GDM1 (cell line): ENCODE measurements around the gene ORAI3.

ENCODE experiments used
- DNase-seq: peaks from one replicate; lab custom pipeline; 2025; lab: John Stamatoyannopoulos, UW

The ORAI3 gene

GRCh38 chr16:30992276-30992780, 43.5 kb downstream of the ORAI3 start:
- DNase-seq = no peak

GRCh38 chr16:30992931-30993816, 44.3 kb downstream of the ORAI3 start:
- no peak for DNase-seq

- DNase-seq = no peak
These were observed 47.1 kb downstream of the ORAI3 start for GRCh38 chr16:30995927-30996323.

- DNase-seq = no peak
These were observed 47.6 kb downstream of the ORAI3 start for GRCh38 chr16:30996324-30996984.

- DNase-seq = no peak
These were observed 48.3 kb downstream of the ORAI3 start for GRCh38 chr16:30996985-30997724.

DNA sequence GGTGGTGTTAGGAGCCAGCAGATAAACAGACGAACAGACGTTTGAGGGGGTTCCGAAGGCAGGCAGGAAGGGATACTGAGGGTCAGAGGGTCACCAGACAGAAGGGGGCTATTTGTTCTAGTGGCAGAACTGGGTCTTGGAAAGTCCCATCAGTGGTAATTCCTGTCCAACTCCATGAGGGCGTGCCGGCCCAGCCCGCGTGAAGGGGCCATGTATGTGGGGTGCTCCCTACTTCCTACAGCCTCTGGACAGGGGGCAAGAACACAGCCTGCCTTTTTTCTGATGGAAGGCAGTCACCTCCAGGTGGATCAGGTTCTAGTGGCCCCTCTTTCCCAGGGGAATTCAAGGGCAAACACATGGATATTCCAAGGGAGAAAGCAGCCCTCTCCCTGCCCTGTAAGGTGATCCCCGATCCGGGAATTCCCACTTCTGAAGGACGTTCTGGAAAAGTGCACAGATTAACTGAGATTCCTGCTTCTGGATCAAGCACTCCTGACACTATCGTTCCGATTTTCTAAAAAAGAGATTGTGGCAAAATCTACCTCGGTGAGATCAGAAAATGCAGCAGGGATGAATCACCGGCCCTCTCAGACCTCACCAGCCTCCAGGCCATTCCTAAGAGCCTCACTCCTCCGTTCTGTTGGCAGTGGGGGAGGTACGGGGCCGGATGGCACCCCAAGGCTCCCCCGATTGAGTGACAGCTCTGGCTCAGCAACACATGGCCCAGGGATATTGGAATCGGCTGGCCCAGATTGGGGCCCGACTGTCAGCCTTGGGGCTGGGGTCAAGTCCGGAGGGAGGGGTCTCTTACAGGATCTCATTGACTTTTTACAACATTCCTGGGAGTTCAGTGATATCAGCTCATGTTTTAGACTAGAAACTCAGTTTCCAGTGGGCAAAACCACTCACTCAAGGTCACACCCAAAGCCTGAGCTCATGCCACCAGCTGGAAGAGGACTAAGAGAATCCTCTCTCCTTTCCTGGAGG, 49.1 kb downstream of the ORAI3 start:
- DNase-seq = no peak

GRCh38 chr16:30998852-30999761, 50.2 kb downstream of the ORAI3 start:
- no peak for DNase-seq

DNA sequence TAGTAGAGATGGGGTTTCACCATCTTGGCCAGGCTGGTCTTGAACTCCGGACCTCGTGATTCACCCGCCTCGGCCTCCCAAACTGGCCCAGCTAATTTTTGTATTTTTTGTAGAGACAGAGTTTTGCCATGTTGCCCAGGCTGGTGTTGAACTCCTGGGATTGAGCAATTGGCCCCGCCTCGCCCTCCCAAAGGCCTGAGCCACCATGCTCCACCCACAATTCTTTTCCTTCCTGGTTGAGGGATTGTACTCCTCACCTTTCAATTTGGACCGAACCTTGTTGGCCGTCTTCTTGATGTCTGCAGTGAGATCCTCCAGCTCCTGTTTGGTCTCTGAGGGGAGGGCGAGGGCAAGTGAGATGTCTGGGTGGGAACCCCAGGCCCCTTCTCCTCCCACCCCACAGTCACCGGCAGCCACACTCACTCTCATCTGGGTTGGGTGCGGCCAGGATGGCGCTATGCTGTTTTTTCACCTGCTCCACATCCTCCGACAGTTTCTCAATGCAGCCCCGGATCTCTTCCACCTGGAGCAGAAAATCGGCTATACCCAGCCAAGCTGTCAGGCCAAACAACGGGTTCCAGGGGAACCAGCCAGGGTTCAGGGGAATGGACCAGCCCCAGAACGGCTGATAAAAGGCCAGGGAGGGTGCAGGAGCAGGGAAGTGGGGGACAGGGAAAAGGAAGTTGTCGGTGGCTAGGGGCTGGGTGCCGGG, 52.0 kb downstream of the ORAI3 start:
- no peak for DNase-seq

- DNase-seq = no peak
These were observed 52.8 kb downstream of the ORAI3 start for GRCh38 chr16:31001507-31002249.

- no peak for DNase-seq
These were observed 53.4 kb downstream of the ORAI3 start for GRCh38 chr16:31002250-31002700.

DNA sequence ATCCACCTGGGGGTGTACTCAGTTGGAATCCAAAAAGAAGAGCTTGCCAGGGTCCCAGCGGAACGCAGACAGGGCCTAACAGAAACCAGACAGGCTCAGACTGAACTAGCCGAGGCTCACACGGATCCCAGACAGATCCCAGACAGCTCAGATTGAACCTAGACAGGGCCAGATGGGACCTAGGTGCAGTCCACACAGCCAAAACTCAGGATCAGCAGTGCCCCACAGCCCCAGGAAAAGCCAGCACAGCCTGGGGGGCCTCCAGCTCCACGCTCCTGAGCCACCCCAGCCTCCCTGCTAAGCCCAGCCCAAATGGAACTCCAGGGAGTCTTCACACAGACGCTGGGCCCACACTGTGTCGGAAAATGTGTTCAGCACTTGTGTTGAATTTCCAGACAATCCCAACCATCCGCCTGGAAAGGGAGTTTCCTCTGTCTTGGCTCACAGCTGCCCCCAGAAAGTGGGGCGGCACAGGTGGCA, 54.0 kb downstream of the ORAI3 start:
- no peak for DNase-seq

- DNase-seq = no peak
These were observed 54.9 kb downstream of the ORAI3 start for GRCh38 chr16:31003744-31004143.
